ENCODE results near the gene HECTD3. TPM values are rescaled to one million over a fixed set of nuclear protein-coding genes. Genes with fewer than 3 reads are reported as not detected.

HECTD3 gene
- total and polyA plus RNA-seq, 9 of the 15 experiments (the other 6 are each of a cell fraction or from before 2014, with no cell fraction given), result 6.3 to 50.8 (median 18.9) TPM

- no peak for TF ChIP-seq STAT6 (CRISPR knock-in tag; IDR thresholded peaks at IDR 0.05)
- no peak for TF ChIP-seq MED1 (CRISPR knock-in tag; IDR thresholded peaks at IDR 0.05; ENCODE audit: borderline replicate concordance)
- no peak; a peak in 1 of 4 replicates for TF ChIP-seq MLX (CRISPR knock-in tag; conservative IDR thresholded peaks at IDR 0.05)
- TF ChIP-seq PTTG1 (tag; IDR thresholded peaks at IDR 0.05; ENCODE audit: low read depth), result no peak
- TF ChIP-seq HBP1 (CRISPR knock-in tag; IDR thresholded peaks at IDR 0.05), result no peak
- no peak for TF ChIP-seq ZFP91 (CRISPR knock-in tag; IDR thresholded peaks at IDR 0.05)
- TF ChIP-seq SUPT5H (IDR thresholded peaks at IDR 0.05), result no peak; the same call in 1 of the 2 replicates
- no peak; the same call in 1 of the 2 replicates for TF ChIP-seq NFXL1 (CRISPR knock-in tag; IDR thresholded peaks at IDR 0.05)
- TF ChIP-seq FIP1L1 (IDR thresholded peaks at IDR 0.05; ENCODE audit: low read depth, low read length, poor library complexity, severe bottlenecking), result no peak
- no peak for TF ChIP-seq HNRNPK (IDR thresholded peaks at IDR 0.05; ENCODE audit: low read depth, low read length, poor library complexity, severe bottlenecking)
- TF ChIP-seq ZNF589 (CRISPR knock-in tag; IDR thresholded peaks at IDR 0.05; ENCODE audit: low read depth), result peak; percentile 84
- TF ChIP-seq HMBOX1 (IDR thresholded peaks at IDR 0.05), result peak; percentile 63; the same call in 1 of the 2 replicates
- no peak for TF ChIP-seq CLOCK (CRISPR knock-in tag; IDR thresholded peaks at IDR 0.05; ENCODE audit: borderline replicate concordance)
- TF ChIP-seq PRMT5 (CRISPR knock-in tag; IDR thresholded peaks at IDR 0.05), result no peak
These were observed 1.6 kb upstream of the HECTD3 start (continued) for GRCh38 chr1:45012639-45013278.
